ENCODE measurements around the gene FABP1.

- no peak for TF ChIP-seq CTCF (IDR thresholded peaks at IDR 0.05 in 4 of 5, conservative IDR thresholded peaks at IDR 0.05 in 1 of 5)
- no peak for TF ChIP-seq POLR2A (IDR thresholded peaks at IDR 0.05)
Measured at GRCh38 chr2:88074150-88074549, 53.7 kb downstream of the FABP1 start.
